Psoas muscle (tissue), 8 donors: Measurements from ENCODE around the gene NELFB. TPM values are rescaled to one million over a fixed set of nuclear protein-coding genes. Genes with fewer than 3 reads are reported as not detected.

Experiments used
- ATAC-seq, 4 donors: fragments of 200-7000 bp; cut with Tn5 transposase; one replicate each; pipeline ENCODE4 v1.9.1; 2020; ENCODE audit warnings: moderate library complexity in 3 of 4, mild to moderate bottlenecking in 2 of 4
- DNase-seq, 2 donors: peaks; one replicate each; pipeline ENCODE4 v3.0.0-alpha.2; 2020
- H3K27ac ChIP-seq: fragments of 200-600 bp; one replicate; pipeline ENCODE4 v1.8.0; 2022
- H3K27me3 ChIP-seq, 3 donors: fragments of 200-600 bp in 1 of 3; one replicate each; pipeline versions ENCODE4 v1.6.1 to v1.8.0; 2013 to 2022; ENCODE audit warnings: low read length in 2 of 3, mild to moderate bottlenecking in 2 of 3, moderate library complexity in 1 of 3; ENCODE audit not compliant: insufficient read depth in 3 of 3
- H3K36me3 ChIP-seq, 2 donors: fragments of 200-600 bp in 1 of 2; one replicate each; pipeline versions ENCODE4 v1.6.1 to v1.8.0; 2013 to 2022; ENCODE audit warnings: low read depth in 1 of 2, mild to moderate bottlenecking in 1 of 2, moderate library complexity in 1 of 2; ENCODE audit not compliant: insufficient read depth in 1 of 2
- H3K4me1 ChIP-seq: fragments of 200-600 bp; one replicate; pipeline ENCODE4 v1.8.0; 2022
- H3K4me3 ChIP-seq: fragments of 200-600 bp; one replicate; pipeline ENCODE4 v1.8.0; 2022; ENCODE audit warnings: mild to moderate bottlenecking
- H3K9me3 ChIP-seq: fragments of 200-600 bp; one replicate; pipeline ENCODE4 v1.8.0; 2022
- CTCF ChIP-seq: fragments of 200-600 bp; IDR thresholded peaks from one replicate; pipeline ENCODE4 v1.8.0; 2022; ENCODE audit warnings: antibody characterized with exemption
- WGBS, 3 donors: extraction: QIAGEN DNeasy Blood & Tissue Kit; methylation state at CpG; one replicate each; pipeline versions ENCODE4 v1.1.6 to v1.1.7; 2013; 5-methylcytosine and 5-hydroxymethylcytosine counted together
- intact Hi-C, 2 donors: fragments of 100-400 bp; cut with DNase I; formaldehyde crosslinking; loops; one replicate each; pipeline versions ENCODE4 v1.11.0 to v1.14.2; 2022
- polyA plus RNA-seq, 3 donors: library from polyadenylated mRNA; stranded (reverse); fragments of 200-250 nt; gene quantifications; one replicate each; pipeline ENCODE4 v1.2.3, GENCODE V29; 2013
- total RNA-seq, 4 donors: library from RNA; stranded (reverse); fragmentation: NEBNext Ultra II Directional in 2 of 4; extraction: Animal tissue kit (Norgen Biotek cat#: 25700) in 2 of 4; gene quantifications; one replicate each; pipeline versions ENCODE4 v1.2.1 to v1.2.4, GENCODE V29; 2021 to 2023
- donor health status: healthy with polysubstance abuse.
- donor health status: DM: no; HTN: no; CAD: no; lungs with moderate emphysema.
- donor health status: Bipolar disorder and iron deficiency.
- donor health status: healthy.
- donor health status: DM: yes; HTN: yes; CAD: no.
- donor health status: DM: no; HTN: no; CAD: no.
- donor health status: DM: no; HTN: no; CAD: no.
- donor health status: DM: yes; HTN: yes; CAD: no.

NELFB gene
- total and polyA plus RNA-seq, 7 donors = 39.1 to 74.3 (median 43.8) TPM

- 52 to 81% (median 70%) methylated on average over 7 of the region's 7 CpGs for WGBS, 3 donors
- Histone ChIP-seq H3K27ac (peak overlapping the region; percentile 50), H3K4me1 (peaks cover 7% of the 10 kb centered on the region), H3K9me3 (no peaks in the 10 kb centered on the region), H3K27me3 (peaks cover 0 to 87% (median 32%) of the 10 kb centered on the region in 3 donors), H3K36me3 (no peaks in the 10 kb centered on the region), H3K4me3 (peak overlapping the region; percentile 66)
- intact Hi-C loops = loop anchor here (2.0 to 10.0 kb wide), 3 partner anchors 109 to 227 kb away; no protein-coding TSS in a partner anchor
- DNase-seq (no peak), ATAC-seq (no peak)
- TF ChIP-seq CTCF = no peak
Measured at GRCh38 chr9:137297966-137298365, 42.8 kb downstream of the NELFB start.

- Histone ChIP-seq H3K27me3 (peaks cover 0 to 84% (median 27%) of the 10 kb centered on the region in 3 donors), H3K36me3 (no peaks in the 10 kb centered on the region), H3K4me3 (peak overlapping the region; percentile 66), H3K27ac (peak overlapping the region; percentile 50), H3K4me1 (peaks cover 7% of the 10 kb centered on the region), H3K9me3 (no peaks in the 10 kb centered on the region)
- TF ChIP-seq CTCF = no peak
- DNase-seq (no peak), ATAC-seq (no peak)
- intact Hi-C loops = loop anchor here (5.0 to 10.0 kb wide), 2 partner anchors 109 to 226 kb away; no protein-coding TSS in a partner anchor
- WGBS, 3 donors = 55 to 58% (median 57%) methylated on average over 24 of the region's 24 CpGs
Measured at GRCh38 chr9:137298401-137299202, 43.5 kb downstream of the NELFB start.

- no peak for DNase-seq
- peaks cover 7% of the 10 kb centered on the region for H3K4me1 ChIP-seq
- ATAC-seq = no peak
- H3K36me3 ChIP-seq = no peaks in the 10 kb centered on the region
- 53 to 65% (median 63%) methylated on average over 10 of the region's 10 CpGs for WGBS, 3 donors
- intact Hi-C loops = loop anchor here (5.0 to 10.0 kb wide), 2 partner anchors 108 to 226 kb away; no protein-coding TSS in a partner anchor
- no peak for TF ChIP-seq CTCF
- peaks cover 0 to 78% (median 26%) of the 10 kb centered on the region in 3 donors for H3K27me3 ChIP-seq
- no peaks in the 10 kb centered on the region for H3K9me3 ChIP-seq
- peak overlapping the region; percentile 66 for H3K4me3 ChIP-seq
- no peak overlapping the region for H3K27ac ChIP-seq
Measured at GRCh38 chr9:137299203-137299565, 44.1 kb downstream of the NELFB start.

- Histone ChIP-seq H3K27me3 (peaks cover 0 to 71% (median 24%) of the 10 kb centered on the region in 3 donors), H3K36me3 (no peaks in the 10 kb centered on the region), H3K27ac (no peak overlapping the region), H3K9me3 (no peaks in the 10 kb centered on the region), H3K4me3 (peak overlapping the region; percentile 66), H3K4me1 (peaks cover 14% of the 10 kb centered on the region)
- ATAC-seq = no peak
- DNase-seq = no peak
- TF ChIP-seq CTCF = no peak
- intact Hi-C loops = loop anchor here (5.0 to 10.0 kb wide), 2 partner anchors 107 to 225 kb away; no protein-coding TSS in a partner anchor
- WGBS, 3 donors = 49 to 54% (median 53%) methylated on average over 16 of the region's 16 CpGs
Measured at GRCh38 chr9:137299938-137300337, 44.8 kb downstream of the NELFB start.
